Neural progenitor cell (in vitro differentiated cells): ENCODE data around the gene SUMO2. TPM values are rescaled to one million over a fixed set of nuclear protein-coding genes. Genes with fewer than 3 reads are reported as not detected.

Experiments used
- DNase-seq: peaks from one replicate; pipeline ENCODE4 v3.0.0-alpha.2; 2016; ENCODE audit warnings: low spot score
- H2AFZ ChIP-seq: fragments of 200-600 bp; sonication (generic); replicated peaks from 2 replicates; pipeline ENCODE4 v1.6.1; 2016; ENCODE audit warnings: antibody characterized with exemption
- H3F3A ChIP-seq: fragments of 200-600 bp; sonication (generic); 2 replicates; pipeline ENCODE4 v1.6.1; 2016; ENCODE audit warnings: antibody characterized with exemption, low read depth
- H3K27ac ChIP-seq: fragments of 200-600 bp; sonication (generic); 2 replicates; pipeline ENCODE4 v1.5.1; 2016; ENCODE audit warnings: mild to moderate bottlenecking
- H3K27me3 ChIP-seq: fragments of 200-600 bp; sonication (generic); 2 replicates; pipeline ENCODE4 v1.6.1; 2016; ENCODE audit warnings: mild to moderate bottlenecking, moderate library complexity
- H3K36me3 ChIP-seq: fragments of 200-600 bp; sonication (generic); 2 replicates; pipeline ENCODE4 v1.5.1; 2016
- H3K4me1 ChIP-seq: fragments of 200-600 bp; sonication (generic); 2 replicates; pipeline ENCODE4 v1.6.1; 2016; ENCODE audit warnings: mixed run types
- H3K4me2 ChIP-seq: fragments of 200-600 bp; sonication (generic); 2 replicates; pipeline ENCODE4 v1.6.1; 2016
- H3K4me3 ChIP-seq: fragments of 200-600 bp; sonication (generic); 2 replicates; pipeline ENCODE4 v1.5.1; 2016
- H3K79me2 ChIP-seq: fragments of 200-600 bp; sonication (generic); 2 replicates; pipeline ENCODE4 v1.6.1; 2016; ENCODE audit warnings: low read depth
- H3K9ac ChIP-seq: fragments of 200-600 bp; sonication (generic); 2 replicates; pipeline ENCODE4 v1.6.1; 2016
- H3K9me3 ChIP-seq: fragments of 200-600 bp; sonication (generic); 2 replicates; pipeline ENCODE4 v1.5.1; 2016; ENCODE audit warnings: low read depth
- H4K20me1 ChIP-seq: fragments of 200-600 bp; sonication (generic); 2 replicates; pipeline ENCODE4 v1.6.1; 2016; ENCODE audit warnings: low read depth
- H3K27ac Mint-ChIP-seq: 3 replicates; pipeline ENCODE4 v1.8.0; 2021; ENCODE audit warnings: mixed read lengths
- H3K27me3 Mint-ChIP-seq: 2 replicates; pipeline ENCODE4 v1.8.0; 2022; ENCODE audit warnings: low read depth, mild to moderate bottlenecking, inconsistent platforms, moderate library complexity, mixed read lengths; ENCODE audit not compliant: insufficient read depth
- H3K36me3 Mint-ChIP-seq: 3 replicates; pipeline ENCODE4 v1.8.0; 2021; ENCODE audit warnings: mixed read lengths
- H3K4me1 Mint-ChIP-seq: 3 replicates; pipeline ENCODE4 v1.8.0; 2021; ENCODE audit warnings: mixed read lengths
- H3K4me3 Mint-ChIP-seq: 3 replicates; pipeline ENCODE4 v1.8.0; 2021; ENCODE audit warnings: mild to moderate bottlenecking, moderate library complexity, mixed read lengths
- H3K9me3 Mint-ChIP-seq: 3 replicates; pipeline ENCODE4 v1.8.0; 2020; ENCODE audit warnings: mixed read lengths
- EZH2 ChIP-seq: fragments of 200-600 bp; sonication (generic); IDR thresholded peaks from 2 replicates; pipeline ENCODE4 v1.6.1; 2017; ENCODE audit warnings: antibody characterized with exemption, mild to moderate bottlenecking, moderate library complexity
- EZH2phosphoT487 ChIP-seq: fragments of 200-600 bp; sonication (generic); IDR thresholded peaks from 2 replicates; pipeline ENCODE4 v1.6.1; 2017; ENCODE audit warnings: antibody characterized with exemption
- total RNA-seq: library from RNA; depleted of rRNA; stranded (reverse); fragments of >200 nt; gene quantifications from 2 replicates; pipeline ENCODE4 v1.2.3, GENCODE V29; 2015; ENCODE audit warnings: low replicate concordance
- TF ChIP-seq, protein P1 (sequence below): fragments of 200-600 bp; sonication (generic); IDR thresholded peaks from 2 replicates; pipeline ENCODE4 v1.5.1; 2017; ENCODE audit warnings: antibody characterized with exemption, mild to moderate bottlenecking

The SUMO2 gene
- total RNA-seq, 1 donor from 2014 or later: 372 TPM

DNA sequence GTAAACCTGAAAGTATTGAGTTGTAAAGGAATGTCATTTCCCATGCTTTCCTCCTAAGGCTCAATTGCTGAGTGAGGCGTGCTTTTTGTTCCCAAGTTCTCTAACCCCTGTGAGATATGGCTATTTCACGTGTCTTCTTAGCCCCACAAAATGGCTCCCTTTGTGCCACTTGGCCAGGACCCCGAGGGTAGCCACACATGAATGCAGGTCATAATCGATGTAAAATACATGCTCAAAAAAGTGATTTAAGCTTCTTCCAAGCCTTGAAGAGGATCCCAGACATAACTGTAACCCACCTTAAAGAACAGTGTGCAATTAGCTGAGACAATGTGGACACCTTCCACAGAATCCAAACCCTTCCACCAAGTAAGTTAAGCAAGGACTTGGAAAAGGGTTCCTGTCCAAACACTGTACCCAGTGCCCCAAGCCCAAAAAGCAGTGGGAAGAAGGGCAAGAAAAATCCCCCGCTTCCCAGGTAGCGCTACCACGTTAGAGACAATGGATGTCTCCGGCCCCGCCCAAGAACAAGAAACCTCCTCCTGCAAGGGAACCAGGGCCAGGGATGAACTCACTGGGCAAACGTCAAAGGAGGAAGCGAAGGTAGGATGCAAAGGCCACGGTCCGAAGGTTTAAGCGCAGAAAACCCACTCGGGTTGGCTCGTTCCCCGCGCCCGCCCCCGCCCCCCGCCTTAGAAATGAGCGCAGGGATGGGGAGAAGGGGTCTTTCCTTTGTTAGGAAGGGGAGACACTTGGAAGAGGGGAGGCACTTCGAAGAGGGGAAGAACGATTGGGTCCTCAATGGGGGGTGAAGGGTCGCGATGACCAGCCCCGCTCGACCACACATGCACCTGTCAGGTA is 29.6 kb downstream of the SUMO2 start:
- Mint-ChIP-seq H3K4me1 (peaks cover 20% of the 10 kb centered on the region), H3K9me3 (no peaks in the 10 kb centered on the region), H3K27ac (peak overlapping the region; percentile 93), H3K36me3 (peaks cover 11% of the 10 kb centered on the region), H3K4me3 (peak overlapping the region; percentile 99), H3K27me3 (peaks cover 5% of the 10 kb centered on the region)
- H3K79me2 ChIP-seq: peaks cover 61% of the 10 kb centered on the region
- peak; percentile 73 for DNase-seq
- peak overlapping the region; percentile 98 for H3K4me3 ChIP-seq
- no peaks in the 10 kb centered on the region for H3K27me3 ChIP-seq
- H3F3A ChIP-seq: peaks cover 22% of the 10 kb centered on the region
- H3K36me3 ChIP-seq: peaks cover 6% of the 10 kb centered on the region
- H4K20me1 ChIP-seq: peaks cover 63% of the 10 kb centered on the region
- TF ChIP-seq, protein P1, sequence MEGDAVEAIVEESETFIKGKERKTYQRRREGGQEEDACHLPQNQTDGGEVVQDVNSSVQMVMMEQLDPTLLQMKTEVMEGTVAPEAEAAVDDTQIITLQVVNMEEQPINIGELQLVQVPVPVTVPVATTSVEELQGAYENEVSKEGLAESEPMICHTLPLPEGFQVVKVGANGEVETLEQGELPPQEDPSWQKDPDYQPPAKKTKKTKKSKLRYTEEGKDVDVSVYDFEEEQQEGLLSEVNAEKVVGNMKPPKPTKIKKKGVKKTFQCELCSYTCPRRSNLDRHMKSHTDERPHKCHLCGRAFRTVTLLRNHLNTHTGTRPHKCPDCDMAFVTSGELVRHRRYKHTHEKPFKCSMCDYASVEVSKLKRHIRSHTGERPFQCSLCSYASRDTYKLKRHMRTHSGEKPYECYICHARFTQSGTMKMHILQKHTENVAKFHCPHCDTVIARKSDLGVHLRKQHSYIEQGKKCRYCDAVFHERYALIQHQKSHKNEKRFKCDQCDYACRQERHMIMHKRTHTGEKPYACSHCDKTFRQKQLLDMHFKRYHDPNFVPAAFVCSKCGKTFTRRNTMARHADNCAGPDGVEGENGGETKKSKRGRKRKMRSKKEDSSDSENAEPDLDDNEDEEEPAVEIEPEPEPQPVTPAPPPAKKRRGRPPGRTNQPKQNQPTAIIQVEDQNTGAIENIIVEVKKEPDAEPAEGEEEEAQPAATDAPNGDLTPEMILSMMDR: no peak
- TF ChIP-seq EZH2phosphoT487: no peak
- no peak for TF ChIP-seq EZH2
- H3K9me3 ChIP-seq: no peaks in the 10 kb centered on the region
- H3K4me2 ChIP-seq: peak overlapping the region; percentile 89
- peak overlapping the region; percentile 87 for H3K9ac ChIP-seq
- no peak overlapping the region for H2AFZ ChIP-seq
- no peak overlapping the region for H3K27ac ChIP-seq
- peaks cover 17% of the 10 kb centered on the region for H3K4me1 ChIP-seq

DNA sequence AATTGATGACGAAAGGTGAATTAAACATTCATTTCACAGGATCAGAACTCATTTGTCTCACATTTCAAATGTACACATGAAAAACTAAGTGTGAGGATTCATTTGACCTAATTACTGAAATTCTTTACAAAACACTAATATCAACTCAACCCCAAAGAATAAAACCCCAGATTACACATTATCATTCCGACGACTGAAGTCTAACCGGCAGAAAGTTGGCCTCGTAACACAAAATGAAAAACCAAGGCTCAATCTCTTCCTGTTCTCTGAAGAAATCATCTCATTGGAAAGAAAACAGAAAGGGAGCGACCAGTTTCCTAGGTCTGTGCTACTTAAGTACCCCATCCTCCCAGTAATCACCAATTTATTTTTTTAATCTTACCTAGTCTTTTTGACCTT is 30.2 kb downstream of the SUMO2 start:
- H2AFZ ChIP-seq: no peak overlapping the region
- no peak for DNase-seq

DNA sequence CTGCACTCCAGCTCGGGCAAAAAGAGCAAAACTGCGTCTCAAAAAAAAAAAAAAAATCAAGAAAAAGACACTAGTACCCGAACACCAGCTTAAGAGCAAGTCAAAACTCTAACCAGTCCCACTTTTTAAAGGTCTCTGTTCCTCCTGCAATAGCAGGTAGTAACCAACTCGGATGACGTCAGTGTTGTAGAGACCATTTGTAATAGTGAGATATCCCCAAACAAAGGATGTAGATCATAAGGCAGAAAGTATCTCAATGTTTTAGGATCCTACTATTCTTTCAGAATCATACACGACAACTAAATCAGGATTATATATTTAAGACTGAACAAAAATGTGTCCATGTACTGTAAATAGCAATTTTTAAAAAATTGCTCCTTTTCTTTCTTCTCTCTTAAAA is 30.8 kb downstream of the SUMO2 start:
- peak overlapping the region; percentile 87 for H3K9ac ChIP-seq

More for the DNA sequence above, 30.2 kb downstream of the SUMO2 start:
- Mint-ChIP-seq H3K4me1 (peaks cover 20% of the 10 kb centered on the region), H3K4me3 (peak overlapping the region; percentile 99), H3K27me3 (peaks cover under 1% of the 10 kb centered on the region), H3K27ac (peak overlapping the region; percentile 93), H3K36me3 (peaks cover 16% of the 10 kb centered on the region), H3K9me3 (no peaks in the 10 kb centered on the region)
- H3K27ac ChIP-seq: no peak overlapping the region
- peaks cover 13% of the 10 kb centered on the region for H3K36me3 ChIP-seq
- TF ChIP-seq EZH2: no peak
- no peak for TF ChIP-seq EZH2phosphoT487
- TF ChIP-seq, protein P1: no peak
- H3K4me1 ChIP-seq: peaks cover 17% of the 10 kb centered on the region
- no peaks in the 10 kb centered on the region for H3K27me3 ChIP-seq
- H4K20me1 ChIP-seq: peaks cover 69% of the 10 kb centered on the region
- peak overlapping the region; percentile 87 for H3K9ac ChIP-seq
- peak overlapping the region; percentile 98 for H3K4me3 ChIP-seq
- H3K9me3 ChIP-seq: no peaks in the 10 kb centered on the region
- peak overlapping the region; percentile 89 for H3K4me2 ChIP-seq
- H3K79me2 ChIP-seq: peaks cover 68% of the 10 kb centered on the region
- H3F3A ChIP-seq: peaks cover 22% of the 10 kb centered on the region

More for the DNA sequence above, 30.8 kb downstream of the SUMO2 start:
- peaks cover 27% of the 10 kb centered on the region for H3F3A ChIP-seq
- no peaks in the 10 kb centered on the region for H3K9me3 ChIP-seq
- H3K4me2 ChIP-seq: peak overlapping the region; percentile 89
- Mint-ChIP-seq H3K27ac (no peak overlapping the region), H3K4me1 (peaks cover 20% of the 10 kb centered on the region), H3K4me3 (peak overlapping the region; percentile 99), H3K36me3 (peaks cover 18% of the 10 kb centered on the region), H3K27me3 (no peaks in the 10 kb centered on the region), H3K9me3 (no peaks in the 10 kb centered on the region)
- DNase-seq: no peak
- H3K27ac ChIP-seq: no peak overlapping the region
- H2AFZ ChIP-seq: no peak overlapping the region
- peaks cover 75% of the 10 kb centered on the region for H4K20me1 ChIP-seq
- H3K4me3 ChIP-seq: peak overlapping the region; percentile 98
- peaks cover 17% of the 10 kb centered on the region for H3K4me1 ChIP-seq
- no peaks in the 10 kb centered on the region for H3K27me3 ChIP-seq
- peaks cover 19% of the 10 kb centered on the region for H3K36me3 ChIP-seq
- TF ChIP-seq, protein P1: no peak
- TF ChIP-seq EZH2phosphoT487: no peak
- no peak for TF ChIP-seq EZH2
- H3K79me2 ChIP-seq: peaks cover 73% of the 10 kb centered on the region
